ENCODE data around the gene NFATC4.

DNA sequence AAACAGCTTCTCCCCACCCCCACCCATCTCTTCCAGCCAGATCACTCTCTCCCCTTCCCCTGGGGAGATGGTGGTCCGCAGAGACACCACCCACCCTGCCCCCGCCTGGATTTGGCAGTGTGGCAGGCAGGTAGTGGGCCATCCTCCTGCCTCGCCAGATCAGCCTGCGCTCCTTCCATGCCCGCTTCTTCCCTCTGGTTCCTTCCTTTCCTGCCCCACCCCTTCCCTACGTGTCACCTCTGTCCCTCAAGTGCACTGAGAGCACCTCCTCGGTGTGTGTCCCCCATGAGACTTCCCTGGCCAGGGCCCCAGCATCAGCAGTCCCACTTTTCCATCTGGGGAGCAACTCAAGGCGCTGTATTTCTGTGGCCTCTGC is 31.5 kb downstream of the NFATC4 start:
- no peak for TF ChIP-seq CTCF (conservative IDR thresholded peaks at IDR 0.05; ENCODE audit: low read depth, low read length)
- TF ChIP-seq EZH2 (IDR thresholded peaks at IDR 0.05; ENCODE audit: low read length, unreplicated experiment): no peak
- no peak for TF ChIP-seq EZH2phosphoT487 (IDR thresholded peaks at IDR 0.05; ENCODE audit: borderline replicate concordance, low read length)
